NCI-H1048 (cell line): Measurements from ENCODE around the gene IQCC.

Source experiments
- DNase-seq: peaks from one replicate; lab custom pipeline; 2025; lab: John Stamatoyannopoulos, UW

The IQCC gene

GRCh38 chr1:32224285-32224684 lies 18.8 kb downstream of the IQCC start:
- no peak for DNase-seq

- no peak for DNase-seq
Observed at GRCh38 chr1:32228771-32229170, 23.3 kb downstream of the IQCC start.

GRCh38 chr1:32231843-32232432 lies 26.5 kb downstream of the IQCC start:
- no peak for DNase-seq

- DNase-seq, result no peak
Observed at GRCh38 chr1:32232558-32233304, 27.3 kb downstream of the IQCC start.

GRCh38 chr1:32234792-32235191 lies 29.3 kb downstream of the IQCC start:
- no peak for DNase-seq

- no peak for DNase-seq
Observed at GRCh38 chr1:32239337-32239736, 33.9 kb downstream of the IQCC start.

GRCh38 chr1:32239790-32240139 lies 34.3 kb downstream of the IQCC start:
- DNase-seq, result no peak

- DNase-seq, result peak; percentile 50
Observed at GRCh38 chr1:32240140-32240951, 34.9 kb downstream of the IQCC start.

- no peak for DNase-seq
Observed at GRCh38 chr1:32241001-32241763, 35.7 kb downstream of the IQCC start.

- no peak for DNase-seq
Observed at GRCh38 chr1:32242341-32242851, 36.9 kb downstream of the IQCC start.

GRCh38 chr1:32246888-32247273 lies 41.4 kb downstream of the IQCC start, which contains the start of gene FAM167B:
FAM167B (plus strand) TSS chr1:32247222; CDS start chr1:32247422, 200 bp downstream.
- no peak for DNase-seq

- no peak for DNase-seq
Observed at GRCh38 chr1:32247452-32247851, 42.0 kb downstream of the IQCC start.

- peak; percentile 30 for DNase-seq
Observed at GRCh38 chr1:32247983-32248889, 42.8 kb downstream of the IQCC start.

- no peak for DNase-seq
Observed at GRCh38 chr1:32249831-32250525, 44.5 kb downstream of the IQCC start.

- DNase-seq, result no peak
Observed at GRCh38 chr1:32250893-32251716, 45.6 kb downstream of the IQCC start, which contains the start of gene LCK. LCK (plus strand) TSS chr1:32251265; CDS start chr1:32274330, 23,065 bp downstream.

- DNase-seq, result no peak
Observed at GRCh38 chr1:32255072-32256071, 49.9 kb downstream of the IQCC start.

GRCh38 chr1:32256473-32257226 lies 51.2 kb downstream of the IQCC start:
- DNase-seq, result no peak

GRCh38 chr1:32257227-32257508 lies 51.7 kb downstream of the IQCC start:
- DNase-seq, result no peak
